Mesendoderm (in vitro differentiated cells): ENCODE results near the gene DNAJC8.

ENCODE experiments used
- DNase-seq: peaks from one replicate; pipeline ENCODE4 v3.0.0; 2013
- H2AK5ac ChIP-seq: 2 replicates; pipeline ENCODE4 v1.6.1; 2013; ENCODE audit warnings: low read length, inconsistent platforms
- H2BK120ac ChIP-seq: 2 replicates; pipeline ENCODE4 v1.6.1; 2013; ENCODE audit warnings: low read depth, mild to moderate bottlenecking, low read length, moderate library complexity, mixed read lengths
- H2BK15ac ChIP-seq: replicated peaks from 2 replicates; pipeline ENCODE4 v1.6.1; 2013; ENCODE audit warnings: low read depth, mild to moderate bottlenecking, moderate library complexity
- H2BK5ac ChIP-seq: 2 replicates; pipeline ENCODE4 v1.6.1; 2013; ENCODE audit warnings: low read length, inconsistent platforms
- H3K18ac ChIP-seq: 2 replicates; pipeline ENCODE4 v1.6.1; 2013; ENCODE audit warnings: mild to moderate bottlenecking, low read length, mixed read lengths
- H3K23ac ChIP-seq: one replicate; pipeline ENCODE4 v1.6.1; 2013; ENCODE audit warnings: low read length
- H3K27ac ChIP-seq: 2 replicates; pipeline ENCODE4 v1.5.1; 2013; ENCODE audit warnings: low read depth, mild to moderate bottlenecking, inconsistent platforms, low read length, moderate library complexity
- H3K27me3 ChIP-seq: 2 replicates; pipeline ENCODE4 v1.6.1; 2013; ENCODE audit warnings: low read length, control low read depth, mild to moderate bottlenecking, inconsistent platforms; ENCODE audit not compliant: insufficient read depth, poor library complexity
- H3K36me3 ChIP-seq: 2 replicates; pipeline ENCODE4 v1.6.1; 2013; ENCODE audit warnings: low read length, inconsistent platforms; ENCODE audit not compliant: control insufficient read depth, insufficient read depth
- H3K4ac ChIP-seq: one replicate; pipeline ENCODE4 v1.6.1; 2013; ENCODE audit warnings: low read depth, mild to moderate bottlenecking, low read length, moderate library complexity
- H3K4me1 ChIP-seq: 2 replicates; pipeline ENCODE4 v1.6.1; 2013; ENCODE audit warnings: low read depth, low read length, inconsistent platforms; ENCODE audit not compliant: control insufficient read depth
- H3K4me2 ChIP-seq: 2 replicates; pipeline ENCODE4 v1.6.1; 2013; ENCODE audit warnings: low read length
- H3K4me3 ChIP-seq: 2 replicates; pipeline ENCODE4 v1.5.1; 2013; ENCODE audit warnings: mild to moderate bottlenecking, low read length
- H3K56ac ChIP-seq: one replicate; pipeline ENCODE4 v1.6.1; 2013; ENCODE audit warnings: low read length
- H3K79me1 ChIP-seq: 2 replicates; pipeline ENCODE4 v1.6.1; 2013; ENCODE audit warnings: low read length, inconsistent platforms
- H3K79me2 ChIP-seq: 2 replicates; pipeline ENCODE4 v1.6.1; 2013; ENCODE audit warnings: mild to moderate bottlenecking, low read length; ENCODE audit not compliant: control insufficient read depth, insufficient read depth
- H3K9ac ChIP-seq: 2 replicates; pipeline ENCODE4 v1.6.1; 2013; ENCODE audit warnings: low read length, inconsistent platforms
- H4K5ac ChIP-seq: one replicate; pipeline ENCODE4 v1.6.1; 2013; ENCODE audit warnings: low read length
- H4K8ac ChIP-seq: one replicate; pipeline ENCODE4 v1.6.1; 2013; ENCODE audit warnings: low read depth, mild to moderate bottlenecking, control low read depth, low read length, moderate library complexity
- WGBS: extraction: QIAGEN DNeasy Blood & Tissue Kit; methylation state at CpG from one replicate; pipeline ENCODE4 v1.1.7; 2013; ENCODE audit warnings: low lambda C conversion rate, missing lambda C conversion rate; ENCODE audit not compliant: insufficient coverage; ENCODE audit errors: extremely low coverage; 5-methylcytosine and 5-hydroxymethylcytosine counted together

DNAJC8 gene

DNA sequence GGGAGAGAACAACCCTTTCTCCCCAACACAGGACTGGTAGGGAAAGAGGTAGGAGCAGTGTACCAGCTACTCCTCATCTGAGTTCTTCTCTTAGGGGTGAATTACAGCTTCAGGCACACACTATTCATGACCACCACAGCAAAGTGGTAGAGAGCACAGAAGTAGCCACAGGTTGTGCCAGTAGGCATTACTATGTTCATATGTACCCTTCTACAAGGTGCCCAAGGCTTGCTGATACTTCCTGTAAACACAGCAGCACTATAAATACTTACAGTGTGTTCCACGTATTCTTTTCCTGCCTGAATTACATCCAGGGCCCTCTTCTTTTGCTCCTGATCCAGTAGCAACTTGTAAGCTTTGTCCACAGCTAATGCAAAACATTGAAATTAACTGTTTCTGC lies 23.1 kb downstream of the DNAJC8 start:
- no CpG with 5 or more reads among the region's 1 CpG for WGBS
- Histone ChIP-seq H3K79me1 (no peaks in the 10 kb centered on the region), H3K9ac (no peak overlapping the region), H3K27ac (no peak overlapping the region), H3K4ac (no peak overlapping the region), H3K79me2 (no peaks in the 10 kb centered on the region), H2BK120ac (no peak overlapping the region), H2BK15ac (no peak overlapping the region), H3K18ac (no peak overlapping the region), H4K5ac (no peak overlapping the region), H3K4me3 (no peak overlapping the region), H2BK5ac (no peak overlapping the region), H3K23ac (no peak overlapping the region), H2AK5ac (no peak overlapping the region), H3K27me3 (no peaks in the 10 kb centered on the region), H3K56ac (no peak overlapping the region), H3K4me2 (no peak overlapping the region), H3K36me3 (peaks cover 6% of the 10 kb centered on the region), H3K4me1 (no peaks in the 10 kb centered on the region), H4K8ac (no peak overlapping the region)
- DNase-seq, result no peak

- Histone ChIP-seq H3K4me3 (no peak overlapping the region), H3K79me2 (no peaks in the 10 kb centered on the region), H3K9ac (no peak overlapping the region), H3K79me1 (no peaks in the 10 kb centered on the region), H3K4ac (no peak overlapping the region), H3K27me3 (no peaks in the 10 kb centered on the region), H2BK15ac (no peak overlapping the region), H3K4me2 (no peak overlapping the region), H3K36me3 (peaks cover 6% of the 10 kb centered on the region), H2BK5ac (no peak overlapping the region), H3K4me1 (no peaks in the 10 kb centered on the region), H3K18ac (no peak overlapping the region), H3K27ac (no peak overlapping the region), H2AK5ac (no peak overlapping the region), H2BK120ac (no peak overlapping the region), H4K5ac (no peak overlapping the region), H4K8ac (no peak overlapping the region), H3K56ac (no peak overlapping the region), H3K23ac (no peak overlapping the region)
- DNase-seq, result peak; percentile 75
- WGBS, result 100% methylated on average over 1 of the region's 4 CpGs
These were observed 23.9 kb downstream of the DNAJC8 start for GRCh38 chr1:28208818-28209441.

- no CpG with 5 or more reads among the region's 4 CpGs for WGBS
- Histone ChIP-seq H2AK5ac (no peak overlapping the region), H4K5ac (no peak overlapping the region), H3K18ac (no peak overlapping the region), H3K4me3 (no peak overlapping the region), H3K27ac (no peak overlapping the region), H3K56ac (no peak overlapping the region), H2BK5ac (no peak overlapping the region), H3K9ac (no peak overlapping the region), H3K36me3 (peaks cover 9% of the 10 kb centered on the region), H3K79me1 (no peaks in the 10 kb centered on the region), H3K4me2 (no peak overlapping the region), H3K27me3 (no peaks in the 10 kb centered on the region), H4K8ac (no peak overlapping the region), H3K79me2 (no peaks in the 10 kb centered on the region), H2BK15ac (no peak overlapping the region), H3K23ac (no peak overlapping the region), H3K4me1 (no peaks in the 10 kb centered on the region), H3K4ac (no peak overlapping the region), H2BK120ac (no peak overlapping the region)
- DNase-seq, result no peak
These were observed 27.6 kb downstream of the DNAJC8 start for GRCh38 chr1:28205243-28205642.

- Histone ChIP-seq H3K4me3 (no peak overlapping the region), H3K23ac (no peak overlapping the region), H3K27ac (no peak overlapping the region), H3K36me3 (peaks cover 3% of the 10 kb centered on the region), H3K18ac (no peak overlapping the region), H2BK5ac (no peak overlapping the region), H3K9ac (no peak overlapping the region), H3K56ac (no peak overlapping the region), H3K79me1 (no peaks in the 10 kb centered on the region), H4K5ac (no peak overlapping the region), H3K79me2 (no peaks in the 10 kb centered on the region), H2BK120ac (no peak overlapping the region), H3K27me3 (no peaks in the 10 kb centered on the region), H3K4ac (no peak overlapping the region), H4K8ac (no peak overlapping the region), H2BK15ac (no peak overlapping the region), H2AK5ac (no peak overlapping the region), H3K4me1 (no peaks in the 10 kb centered on the region), H3K4me2 (no peak overlapping the region)
- WGBS, result no CpG with 5 or more reads among the region's 6 CpGs
- DNase-seq, result no peak
These were observed 32.5 kb downstream of the DNAJC8 start for GRCh38 chr1:28200234-28200873.

DNA sequence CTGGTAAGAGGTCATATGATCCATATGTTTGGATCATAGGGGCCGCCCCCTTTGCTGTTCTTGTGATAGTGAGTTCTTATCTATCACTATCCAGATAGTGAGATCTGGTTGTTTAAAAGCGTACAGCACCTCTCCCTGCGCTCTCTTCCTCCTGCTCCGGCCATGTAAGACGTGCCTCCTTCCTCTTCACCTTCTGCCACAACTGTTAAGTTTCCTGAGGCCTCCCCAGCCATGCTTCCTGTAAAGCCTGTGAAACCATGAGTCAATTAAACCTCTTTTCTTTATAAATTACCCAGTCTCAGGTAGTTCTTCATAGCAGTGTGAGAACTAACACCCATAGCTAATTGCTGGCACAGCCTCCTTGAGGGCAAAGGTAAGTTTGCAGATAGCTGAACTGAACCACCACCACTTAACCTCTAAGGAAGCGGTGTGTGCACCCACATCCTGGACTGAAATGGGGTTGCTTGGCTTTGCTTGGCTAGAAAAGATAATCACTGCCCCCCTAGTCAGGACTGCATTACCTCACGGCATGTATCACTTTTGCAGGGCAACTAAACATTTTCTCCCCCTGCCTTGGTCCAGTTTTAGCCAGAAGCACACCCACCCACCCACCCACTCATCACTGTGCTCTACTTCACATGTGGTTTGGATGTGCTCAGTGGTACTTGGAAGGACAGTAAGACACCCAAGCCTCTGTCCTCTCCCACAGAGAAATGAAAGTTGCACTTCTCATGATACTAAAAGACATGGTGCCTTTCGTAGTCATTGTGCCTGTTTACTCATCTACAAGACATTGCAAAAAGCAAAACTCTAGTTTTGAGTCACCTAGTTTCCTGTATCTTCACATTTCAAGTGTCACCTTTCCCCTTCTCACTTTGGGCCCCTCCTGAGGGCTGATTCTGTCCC lies 33.2 kb downstream of the DNAJC8 start:
- H3K27me3 ChIP-seq, result no peaks in the 10 kb centered on the region
- no peaks in the 10 kb centered on the region for H3K4me1 ChIP-seq
- H2AK5ac ChIP-seq, result no peak overlapping the region
- no peak overlapping the region for H2BK5ac ChIP-seq
- H3K56ac ChIP-seq, result no peak overlapping the region
- no peak overlapping the region for H3K4me3 ChIP-seq
- WGBS, result no CpG with 5 or more reads among the region's 8 CpGs
- DNase-seq, result no peak
- H4K5ac ChIP-seq, result no peak overlapping the region
- no peak overlapping the region for H4K8ac ChIP-seq
- no peak overlapping the region for H3K9ac ChIP-seq
- no peak overlapping the region for H3K18ac ChIP-seq
- no peaks in the 10 kb centered on the region for H3K79me2 ChIP-seq
- no peak overlapping the region for H3K23ac ChIP-seq
- H3K4me2 ChIP-seq, result no peak overlapping the region
- H2BK120ac ChIP-seq, result no peak overlapping the region
- no peak overlapping the region for H2BK15ac ChIP-seq
- H3K36me3 ChIP-seq, result peaks cover 3% of the 10 kb centered on the region
- no peak overlapping the region for H3K4ac ChIP-seq
- no peak overlapping the region for H3K27ac ChIP-seq
- no peaks in the 10 kb centered on the region for H3K79me1 ChIP-seq
